TTC549 (cell line): ENCODE measurements around the gene SLC6A1.
"Not testable (repeated sequence)": the region's sequence is repeated elsewhere in the genome, so short reads cannot be mapped to it uniquely, and the experiment has no call there.

Experiments
- FAIRE-seq: peaks from 2 replicates; lab custom pipeline; 2012; peaks lifted over from hg19 to GRCh38; lab: Jason Lieb, UNC

SLC6A1 gene

GRCh38 chr3:11061268-11061871, 68.8 kb downstream of the SLC6A1 start:
- FAIRE-seq: not testable (repeated sequence)

GRCh38 chr3:11062704-11063103, 70.2 kb downstream of the SLC6A1 start:
- FAIRE-seq: no peak

- no peak for FAIRE-seq
These were observed 78.7 kb downstream of the SLC6A1 start for GRCh38 chr3:11071096-11071755.

GRCh38 chr3:11072631-11073030, 80.1 kb downstream of the SLC6A1 start:
- FAIRE-seq: no peak

DNA sequence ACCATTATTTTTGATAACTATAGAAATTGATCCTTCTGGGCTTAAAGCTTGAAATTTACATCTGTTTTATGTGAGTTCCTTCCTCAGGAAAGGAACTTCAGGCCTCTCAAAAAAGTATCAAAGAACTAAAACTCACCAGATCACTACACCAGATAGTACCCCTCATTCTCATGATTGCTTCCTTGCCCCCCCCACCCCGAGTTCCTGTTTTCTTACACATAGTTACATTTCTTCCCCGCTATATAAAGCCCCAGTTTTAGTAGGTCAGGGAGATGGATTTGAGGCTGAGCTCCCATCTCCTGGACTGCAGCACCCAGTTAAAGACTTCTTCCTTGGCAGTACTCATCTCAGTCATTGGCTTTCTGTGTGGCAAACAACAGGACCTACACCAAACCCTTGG, 81.5 kb downstream of the SLC6A1 start:
- no peak for FAIRE-seq

DNA sequence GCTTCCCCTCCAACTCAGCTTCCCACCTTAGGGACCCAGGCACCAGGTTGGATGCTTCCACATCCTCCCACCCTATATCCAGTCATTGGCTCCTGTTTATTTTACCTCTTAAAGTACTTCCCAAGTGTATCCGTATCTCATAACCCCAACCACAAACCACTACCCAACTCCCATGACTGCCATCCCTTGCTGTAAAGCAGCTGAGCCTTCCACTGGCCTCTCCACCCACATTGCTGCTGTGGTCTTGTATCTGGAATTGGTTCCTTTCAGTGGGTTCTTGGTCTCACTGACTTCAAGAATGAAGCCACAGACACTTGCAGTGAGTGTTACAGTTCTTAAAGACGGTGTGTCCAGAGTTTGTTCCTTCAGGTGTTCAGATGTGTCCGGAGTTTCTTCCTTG, 81.9 kb downstream of the SLC6A1 start:
- no peak for FAIRE-seq

GRCh38 chr3:11075122-11075521, 82.6 kb downstream of the SLC6A1 start:
- not testable (repeated sequence) for FAIRE-seq

GRCh38 chr3:11076711-11077110, 84.2 kb downstream of the SLC6A1 start:
- FAIRE-seq: no peak

- FAIRE-seq: no peak
These were observed 84.9 kb downstream of the SLC6A1 start for GRCh38 chr3:11077466-11077865.

DNA sequence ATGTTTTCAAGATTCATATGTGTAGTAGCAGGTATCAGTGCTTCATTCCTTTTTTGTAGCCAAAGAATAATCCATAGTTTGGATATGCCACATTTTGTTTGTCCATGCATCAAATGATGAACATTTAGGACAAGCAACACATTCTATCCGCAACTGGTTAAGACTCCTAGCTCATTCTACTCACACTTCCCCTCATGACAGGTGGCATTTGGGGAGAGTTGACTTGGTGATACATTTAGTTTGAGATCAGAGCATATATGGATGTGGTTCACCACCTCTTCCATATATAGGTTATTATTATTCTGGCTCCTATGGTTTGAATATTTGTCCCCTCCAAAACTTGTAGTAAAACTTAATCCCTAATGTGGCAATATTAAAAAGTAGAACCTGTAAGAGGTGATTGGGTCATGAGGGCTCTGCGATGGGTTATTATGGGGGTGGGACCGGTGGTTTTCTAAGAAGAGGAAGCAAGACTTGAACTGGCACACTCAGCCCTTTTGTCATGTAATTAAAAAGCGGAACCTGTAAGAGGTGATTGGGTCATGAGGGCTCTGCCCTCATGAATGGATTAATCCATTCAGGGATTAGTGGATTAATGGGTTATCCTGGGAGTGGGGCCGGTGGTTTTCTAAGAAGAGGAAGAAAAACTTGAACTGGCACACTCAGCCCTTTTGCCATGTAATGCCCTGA, 86.4 kb downstream of the SLC6A1 start:
- no peak for FAIRE-seq

DNA sequence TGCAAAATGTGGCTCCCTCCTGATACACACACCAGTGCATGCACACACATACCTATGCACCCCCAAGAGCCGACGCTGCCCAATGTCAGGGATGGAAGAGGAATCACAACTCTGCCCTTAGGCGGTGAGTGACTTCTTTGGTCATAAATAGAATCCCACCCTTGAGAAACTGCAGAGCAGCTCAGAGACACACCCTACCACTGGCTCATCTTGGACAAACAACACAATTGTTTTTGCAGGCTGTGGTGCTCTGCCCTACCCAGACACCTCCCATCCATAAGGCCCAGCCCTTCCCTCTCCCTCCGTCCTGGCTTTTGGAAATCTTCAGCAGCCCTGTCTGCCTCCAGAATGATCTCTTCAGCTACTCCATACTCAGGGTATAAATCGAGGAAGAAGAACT, 87.9 kb downstream of the SLC6A1 start:
- no peak for FAIRE-seq

DNA sequence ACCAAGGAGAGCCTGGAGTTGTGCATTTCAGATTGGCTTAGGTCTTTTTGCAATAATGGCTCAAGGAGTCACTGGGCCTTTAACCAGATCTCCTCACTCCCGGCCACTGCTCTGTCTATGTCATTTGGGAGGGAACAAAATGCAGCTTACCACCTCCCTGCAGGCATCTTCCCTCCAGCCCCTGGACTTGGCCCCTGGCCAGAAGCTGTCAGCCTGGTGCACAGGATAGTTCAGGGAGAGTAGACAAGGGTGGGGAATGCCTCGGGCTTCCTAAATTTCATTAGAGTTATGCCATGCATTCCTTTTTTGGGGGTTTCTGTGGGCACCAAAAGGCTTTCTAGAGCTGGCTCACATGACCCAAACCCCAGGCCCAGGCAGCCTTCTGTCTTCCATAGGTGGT, 91.5 kb downstream of the SLC6A1 start:
- no peak for FAIRE-seq

GRCh38 chr3:11084677-11085076, 92.1 kb downstream of the SLC6A1 start:
- no peak for FAIRE-seq

- FAIRE-seq: no peak
These were observed 92.7 kb downstream of the SLC6A1 start for GRCh38 chr3:11085093-11085840.

DNA sequence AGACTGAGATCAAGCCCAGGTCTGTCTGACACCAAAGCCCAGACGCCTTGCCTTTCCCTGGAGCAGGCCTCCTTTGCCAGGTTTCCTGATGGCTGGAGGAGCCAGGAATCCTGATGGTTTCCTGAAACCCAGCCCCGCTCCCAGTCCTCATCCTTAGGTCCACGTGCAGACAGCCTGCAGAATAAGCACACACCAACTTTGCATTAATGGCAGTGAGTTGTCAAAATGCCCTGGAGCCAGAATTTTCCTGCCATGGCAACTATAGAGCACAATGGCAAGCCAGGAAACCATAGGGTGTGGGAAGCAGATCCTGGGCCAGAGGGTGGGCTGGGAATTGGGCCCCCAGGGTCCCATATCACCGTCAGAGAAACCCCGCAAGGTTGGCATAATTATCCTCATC, 94.3 kb downstream of the SLC6A1 start:
- FAIRE-seq: no peak

DNA sequence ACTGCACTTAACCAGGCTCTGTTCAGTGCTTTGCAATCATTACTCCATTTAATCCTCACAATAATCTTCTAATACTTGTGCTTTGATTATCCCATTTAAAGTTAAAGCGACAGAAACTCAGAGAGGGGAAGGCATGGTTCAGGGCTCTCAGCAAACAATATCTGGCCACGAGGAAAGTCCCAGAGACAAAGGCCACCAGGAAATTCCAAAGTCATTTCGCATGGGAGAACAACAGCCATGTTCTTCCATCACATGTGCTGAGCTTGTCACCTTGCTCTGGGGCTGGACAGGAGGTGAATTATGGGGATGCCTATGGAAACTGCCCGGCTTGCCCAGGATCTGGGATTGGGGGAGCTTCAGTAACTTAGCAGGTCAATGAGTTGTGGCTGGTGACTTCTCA, 95.5 kb downstream of the SLC6A1 start:
- no peak for FAIRE-seq

- no peak for FAIRE-seq
These were observed 96.3 kb downstream of the SLC6A1 start for GRCh38 chr3:11088831-11089230.
